ENCODE measurements around the gene XXYLT1. TPM values are rescaled to one million over a fixed set of nuclear protein-coding genes. Genes with fewer than 3 reads are reported as not detected.

XXYLT1 gene
- total and polyA plus RNA-seq, 9 donors: 17.2 to 30.7 (median 23.9) TPM

GRCh38 chr3:195178124-195178910 lies 92.6 kb downstream of the XXYLT1 start:
- WGBS (ENCODE audit: insufficient coverage): 75% methylated on average over 16 of the region's 17 CpGs
- H3K36me3 ChIP-seq (ENCODE audit: control insufficient read depth, insufficient read depth, low read length): peaks cover 3% of the 10 kb centered on the region
- peak; percentile 40 for DNase-seq
- peaks cover 45% of the 10 kb centered on the region for H3K4me1 ChIP-seq (ENCODE audit: control insufficient read depth, insufficient read depth, low read length)
- no peaks in the 10 kb centered on the region for H3K9me3 ChIP-seq (replicated peaks; ENCODE audit: control insufficient read depth, low read depth, low read length)
- H3K27ac ChIP-seq (ENCODE audit: low read length): peak overlapping the region; percentile 47
- H3K27me3 ChIP-seq (ENCODE audit: control insufficient read depth, insufficient read depth, low read length): no peaks in the 10 kb centered on the region
- H3K4me3 ChIP-seq (ENCODE audit: low read length): no peak overlapping the region

- Histone ChIP-seq H3K36me3 (ENCODE audit: control insufficient read depth, insufficient read depth, low read length) (peaks cover 3% of the 10 kb centered on the region), H3K9me3 (replicated peaks; ENCODE audit: control insufficient read depth, low read depth, low read length) (no peaks in the 10 kb centered on the region), H3K27me3 (ENCODE audit: control insufficient read depth, insufficient read depth, low read length) (no peaks in the 10 kb centered on the region), H3K27ac (ENCODE audit: low read length) (no peak overlapping the region), H3K4me1 (ENCODE audit: control insufficient read depth, insufficient read depth, low read length) (peaks cover 46% of the 10 kb centered on the region), H3K4me3 (ENCODE audit: low read length) (no peak overlapping the region)
- DNase-seq: no peak
- WGBS (ENCODE audit: insufficient coverage): 100% methylated on average over 3 of the region's 6 CpGs
Observed at GRCh38 chr3:195177422-195178123, 93.4 kb downstream of the XXYLT1 start.

- H3K4me1 ChIP-seq (ENCODE audit: control insufficient read depth, insufficient read depth, low read length): peaks cover 45% of the 10 kb centered on the region
- peaks cover 3% of the 10 kb centered on the region for H3K36me3 ChIP-seq (ENCODE audit: control insufficient read depth, insufficient read depth, low read length)
- no peak for DNase-seq
- H3K27ac ChIP-seq (ENCODE audit: low read length): no peak overlapping the region
- no peaks in the 10 kb centered on the region for H3K9me3 ChIP-seq (replicated peaks; ENCODE audit: control insufficient read depth, low read depth, low read length)
- no peak overlapping the region for H3K4me3 ChIP-seq (ENCODE audit: low read length)
- no peaks in the 10 kb centered on the region for H3K27me3 ChIP-seq (ENCODE audit: control insufficient read depth, insufficient read depth, low read length)
- 80% methylated on average over 6 of the region's 12 CpGs for WGBS (ENCODE audit: insufficient coverage)
Observed at GRCh38 chr3:195176776-195177175, 94.2 kb downstream of the XXYLT1 start.

GRCh38 chr3:195175476-195176337 lies 95.3 kb downstream of the XXYLT1 start:
- no peak overlapping the region for H3K4me3 ChIP-seq (ENCODE audit: low read length)
- no peak overlapping the region for H3K27ac ChIP-seq (ENCODE audit: low read length)
- WGBS (ENCODE audit: insufficient coverage): 98% methylated on average over 7 of the region's 13 CpGs
- no peaks in the 10 kb centered on the region for H3K9me3 ChIP-seq (replicated peaks; ENCODE audit: control insufficient read depth, low read depth, low read length)
- H3K36me3 ChIP-seq (ENCODE audit: control insufficient read depth, insufficient read depth, low read length): peaks cover 3% of the 10 kb centered on the region
- H3K4me1 ChIP-seq (ENCODE audit: control insufficient read depth, insufficient read depth, low read length): peaks cover 45% of the 10 kb centered on the region
- no peaks in the 10 kb centered on the region for H3K27me3 ChIP-seq (ENCODE audit: control insufficient read depth, insufficient read depth, low read length)
- DNase-seq: no peak

- H3K4me1 ChIP-seq (ENCODE audit: control insufficient read depth, insufficient read depth, low read length): peaks cover 41% of the 10 kb centered on the region
- no peak overlapping the region for H3K27ac ChIP-seq (ENCODE audit: low read length)
- H3K4me3 ChIP-seq (ENCODE audit: low read length): no peak overlapping the region
- H3K27me3 ChIP-seq (ENCODE audit: control insufficient read depth, insufficient read depth, low read length): no peaks in the 10 kb centered on the region
- DNase-seq: no peak
- no peaks in the 10 kb centered on the region for H3K9me3 ChIP-seq (replicated peaks; ENCODE audit: control insufficient read depth, low read depth, low read length)
- peaks cover 3% of the 10 kb centered on the region for H3K36me3 ChIP-seq (ENCODE audit: control insufficient read depth, insufficient read depth, low read length)
- 95% methylated on average over 8 of the region's 11 CpGs for WGBS (ENCODE audit: insufficient coverage)
Observed at GRCh38 chr3:195175076-195175475, 95.9 kb downstream of the XXYLT1 start.

GRCh38 chr3:195173657-195174056 lies 97.3 kb downstream of the XXYLT1 start:
- Histone ChIP-seq H3K27me3 (ENCODE audit: control insufficient read depth, insufficient read depth, low read length) (no peaks in the 10 kb centered on the region), H3K4me3 (ENCODE audit: low read length) (no peak overlapping the region), H3K4me1 (ENCODE audit: control insufficient read depth, insufficient read depth, low read length) (peaks cover 31% of the 10 kb centered on the region), H3K27ac (ENCODE audit: low read length) (no peak overlapping the region), H3K36me3 (ENCODE audit: control insufficient read depth, insufficient read depth, low read length) (peaks cover 3% of the 10 kb centered on the region), H3K9me3 (replicated peaks; ENCODE audit: control insufficient read depth, low read depth, low read length) (no peaks in the 10 kb centered on the region)
- no peak for DNase-seq
- WGBS (ENCODE audit: insufficient coverage): 64% methylated on average over 9 of the region's 9 CpGs

GRCh38 chr3:195172896-195173295 lies 98.1 kb downstream of the XXYLT1 start:
- Histone ChIP-seq H3K4me3 (ENCODE audit: low read length) (no peak overlapping the region), H3K27me3 (ENCODE audit: control insufficient read depth, insufficient read depth, low read length) (no peaks in the 10 kb centered on the region), H3K36me3 (ENCODE audit: control insufficient read depth, insufficient read depth, low read length) (peaks cover 3% of the 10 kb centered on the region), H3K9me3 (replicated peaks; ENCODE audit: control insufficient read depth, low read depth, low read length) (no peaks in the 10 kb centered on the region), H3K27ac (ENCODE audit: low read length) (no peak overlapping the region), H3K4me1 (ENCODE audit: control insufficient read depth, insufficient read depth, low read length) (peaks cover 24% of the 10 kb centered on the region)
- DNase-seq: no peak
- 80% methylated on average over 4 of the region's 7 CpGs for WGBS (ENCODE audit: insufficient coverage)

GRCh38 chr3:195172039-195172684 lies 98.8 kb downstream of the XXYLT1 start:
- 43% methylated on average over 10 of the region's 11 CpGs for WGBS (ENCODE audit: insufficient coverage)
- Histone ChIP-seq H3K4me3 (ENCODE audit: low read length) (no peak overlapping the region), H3K36me3 (ENCODE audit: control insufficient read depth, insufficient read depth, low read length) (peaks cover 3% of the 10 kb centered on the region), H3K27ac (ENCODE audit: low read length) (peak overlapping the region; percentile 4), H3K4me1 (ENCODE audit: control insufficient read depth, insufficient read depth, low read length) (peaks cover 24% of the 10 kb centered on the region), H3K27me3 (ENCODE audit: control insufficient read depth, insufficient read depth, low read length) (no peaks in the 10 kb centered on the region), H3K9me3 (replicated peaks; ENCODE audit: control insufficient read depth, low read depth, low read length) (no peaks in the 10 kb centered on the region)
- no peak for DNase-seq

GRCh38 chr3:195171093-195171873 lies 99.7 kb downstream of the XXYLT1 start:
- peaks cover 24% of the 10 kb centered on the region for H3K4me1 ChIP-seq (ENCODE audit: control insufficient read depth, insufficient read depth, low read length)
- DNase-seq: peak; percentile 38
- no peak overlapping the region for H3K27ac ChIP-seq (ENCODE audit: low read length)
- H3K4me3 ChIP-seq (ENCODE audit: low read length): no peak overlapping the region
- H3K27me3 ChIP-seq (ENCODE audit: control insufficient read depth, insufficient read depth, low read length): no peaks in the 10 kb centered on the region
- WGBS (ENCODE audit: insufficient coverage): 84% methylated on average over 7 of the region's 15 CpGs
- H3K36me3 ChIP-seq (ENCODE audit: control insufficient read depth, insufficient read depth, low read length): peaks cover 3% of the 10 kb centered on the region
- H3K9me3 ChIP-seq (replicated peaks; ENCODE audit: control insufficient read depth, low read depth, low read length): no peaks in the 10 kb centered on the region

Measured in muscle of leg (tissue), 11 donors.